EL (cell line): ENCODE results near the gene ESR2.
A peak's percentile ranks its signal among the peaks of the same experiment; 100 is the strongest.

Experiments used
- DNase-seq: peaks from one replicate; pipeline ENCODE4 v3.0.0-alpha.2; 2016

The ESR2 gene

DNA sequence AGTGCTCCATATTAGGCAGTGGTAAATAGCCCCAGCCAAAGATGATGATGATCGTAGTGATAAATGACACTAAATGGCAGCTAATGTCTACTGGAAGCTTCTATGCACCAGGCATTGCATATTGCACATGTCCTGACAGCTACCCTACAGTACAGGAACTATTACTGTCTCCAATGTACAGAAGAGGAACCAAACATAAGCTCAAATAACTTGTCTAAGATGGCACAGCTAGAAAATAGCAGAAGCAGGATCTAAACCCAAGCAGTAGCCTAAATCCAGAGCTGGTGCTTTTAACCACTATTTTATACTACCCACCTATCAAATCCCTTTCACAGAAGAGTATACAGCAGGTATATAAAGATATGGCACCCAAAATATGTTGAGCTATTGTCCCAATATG is 28.9 kb downstream of the ESR2 start:
- DNase-seq: no peak

DNA sequence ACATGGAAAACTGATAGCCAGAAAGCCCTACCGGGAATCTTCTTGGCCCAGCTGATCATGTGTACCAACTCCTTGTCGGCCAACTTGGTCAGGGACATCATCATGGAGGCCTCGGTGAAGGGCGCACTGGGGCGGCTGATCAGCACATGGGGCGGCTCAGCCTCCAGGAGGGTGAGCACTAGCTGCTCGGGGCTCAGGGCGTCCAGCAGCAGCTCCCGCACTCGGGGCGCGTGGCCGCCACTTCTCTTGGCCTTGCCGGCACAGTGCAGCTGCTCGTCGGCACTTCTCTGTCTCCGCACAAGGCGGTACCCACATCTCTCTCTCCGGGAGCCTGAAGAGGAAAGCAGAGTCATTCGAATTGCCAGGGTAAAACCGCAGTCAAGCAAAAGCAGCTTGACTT is 33.8 kb downstream of the ESR2 start:
- DNase-seq: no peak

DNA sequence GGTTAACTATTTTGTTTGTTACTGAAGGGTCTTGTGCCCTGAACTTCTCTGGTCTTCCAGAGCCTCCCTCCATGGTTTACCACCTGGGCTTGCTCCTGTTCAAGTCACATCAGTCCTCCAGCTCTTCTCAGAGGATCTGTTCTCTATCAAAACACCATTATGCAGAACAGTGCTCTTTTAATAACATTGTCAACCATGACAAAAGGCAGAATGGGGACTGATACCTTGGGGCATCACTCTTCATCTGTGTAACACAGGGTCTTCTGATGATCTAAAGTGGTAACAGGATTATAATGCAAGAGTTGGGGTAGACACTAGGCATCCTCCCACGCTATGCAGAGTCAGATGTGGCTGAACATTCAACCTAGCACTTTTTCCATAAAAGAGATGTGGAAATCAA is 38.4 kb downstream of the ESR2 start:
- DNase-seq: no peak

DNA sequence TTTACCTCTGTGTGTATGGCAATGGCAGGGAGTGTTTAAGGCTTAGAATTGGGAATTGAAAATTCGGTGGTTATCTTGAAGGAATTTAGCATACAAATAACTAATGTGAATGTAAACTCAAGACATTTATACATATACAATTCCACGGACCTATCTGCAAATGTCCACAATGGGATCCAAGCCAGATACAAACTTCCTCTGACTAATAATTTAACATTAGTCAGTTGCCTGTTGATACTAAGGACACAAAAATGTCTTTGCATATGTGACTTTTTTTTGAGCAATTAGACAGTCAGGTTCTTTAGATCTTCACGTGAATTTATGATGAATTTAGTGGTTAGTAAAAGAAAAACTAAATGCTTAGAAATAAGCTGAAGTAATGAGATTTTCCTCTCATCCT is 40.5 kb downstream of the ESR2 start:
- DNase-seq: peak; percentile 74

DNA sequence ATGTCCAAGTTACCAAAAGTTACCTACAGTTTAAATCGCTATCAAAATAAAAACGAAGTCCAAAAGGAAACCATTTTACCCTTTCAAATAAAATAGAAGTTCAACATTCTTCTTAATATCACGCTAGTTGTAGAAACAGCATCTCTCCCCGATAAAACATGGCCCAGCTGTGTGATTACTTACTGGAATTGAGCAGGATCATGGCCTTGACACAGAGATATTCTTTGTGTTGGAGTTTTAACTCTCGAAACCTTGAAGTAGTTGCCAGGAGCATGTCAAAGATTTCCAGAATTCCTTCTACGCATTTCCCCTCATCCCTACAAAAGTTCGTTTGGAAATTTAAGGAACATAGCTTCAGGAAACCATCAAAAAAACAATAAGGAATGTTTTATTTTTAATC is 44.8 kb downstream of the ESR2 start:
- DNase-seq: no peak

DNA sequence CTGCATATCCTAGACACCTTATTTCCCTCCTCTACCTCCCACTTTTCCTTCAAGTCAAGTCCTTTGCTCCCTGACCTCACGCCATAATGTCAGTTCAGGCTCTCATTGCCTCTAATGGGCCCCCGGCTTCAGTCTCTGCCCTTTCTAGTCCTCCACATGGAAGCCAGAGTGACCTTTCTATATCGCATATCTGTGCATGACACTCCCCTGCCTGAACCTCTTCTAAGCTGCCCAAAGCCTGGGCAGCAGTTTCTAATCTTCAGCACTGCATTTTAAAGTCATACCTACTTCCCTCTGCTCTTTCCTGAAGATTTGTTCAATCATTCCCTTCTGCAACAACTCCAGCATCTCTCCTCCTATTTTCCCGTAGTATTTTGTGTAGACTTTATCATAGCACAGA is 45.5 kb downstream of the ESR2 start:
- DNase-seq: no peak

DNA sequence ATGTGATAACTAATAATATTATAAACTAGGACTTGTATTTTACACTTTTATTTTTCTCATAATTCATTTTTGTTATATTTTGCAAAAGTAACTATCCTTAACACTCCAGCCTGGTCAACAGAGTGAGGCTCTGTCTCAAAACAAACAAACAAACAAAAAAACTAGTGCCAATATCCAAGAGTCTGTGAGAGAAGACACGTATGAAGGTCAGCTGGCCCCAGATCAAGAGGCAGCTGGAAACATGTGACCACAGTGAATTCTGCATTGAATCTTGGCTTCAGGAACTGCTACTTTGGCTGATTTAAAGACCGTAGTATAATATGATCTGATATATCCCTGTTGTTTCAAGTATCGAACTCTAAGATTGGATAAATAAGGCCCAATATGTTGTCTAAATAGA is 47.0 kb downstream of the ESR2 start:
- DNase-seq: no peak

DNA sequence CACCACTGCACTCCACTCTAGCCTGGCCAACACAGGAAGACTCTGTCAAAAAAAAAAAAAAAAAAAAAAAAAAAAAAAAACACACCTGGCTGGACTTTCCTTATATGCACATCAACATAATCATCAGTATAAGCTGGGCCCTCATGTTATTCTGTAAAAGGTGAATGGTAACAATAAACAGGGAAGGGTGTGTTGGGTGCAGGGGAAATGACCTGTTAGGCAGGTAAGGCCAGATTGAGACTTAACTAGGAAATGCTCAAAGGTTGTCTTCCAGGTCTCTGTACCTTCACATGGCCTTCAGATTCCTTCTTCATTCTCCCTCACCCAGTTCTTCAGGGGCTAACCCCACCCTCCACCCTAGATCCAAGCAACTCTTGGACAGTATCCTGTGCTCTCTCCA is 47.5 kb downstream of the ESR2 start:
- DNase-seq: no peak

DNA sequence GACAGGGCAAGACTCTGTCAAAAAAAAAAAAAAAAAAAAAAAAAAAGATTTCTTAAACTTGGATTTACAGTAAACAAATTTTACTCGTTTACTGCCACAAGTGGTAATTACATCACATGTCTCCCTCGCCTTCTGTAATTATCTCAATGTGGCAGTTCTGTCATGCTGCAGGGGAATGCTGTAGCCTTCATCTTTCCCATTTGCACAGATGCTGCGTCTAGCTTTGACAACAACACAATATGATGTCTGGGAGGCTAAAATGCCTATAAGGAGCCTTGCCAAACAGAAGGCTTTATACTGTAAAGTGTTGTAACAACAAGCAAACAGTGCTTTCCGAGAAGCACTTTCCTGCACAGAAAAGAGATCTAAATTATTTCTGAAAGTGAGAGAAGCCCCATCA is 48.7 kb downstream of the ESR2 start:
- DNase-seq: no peak

DNA sequence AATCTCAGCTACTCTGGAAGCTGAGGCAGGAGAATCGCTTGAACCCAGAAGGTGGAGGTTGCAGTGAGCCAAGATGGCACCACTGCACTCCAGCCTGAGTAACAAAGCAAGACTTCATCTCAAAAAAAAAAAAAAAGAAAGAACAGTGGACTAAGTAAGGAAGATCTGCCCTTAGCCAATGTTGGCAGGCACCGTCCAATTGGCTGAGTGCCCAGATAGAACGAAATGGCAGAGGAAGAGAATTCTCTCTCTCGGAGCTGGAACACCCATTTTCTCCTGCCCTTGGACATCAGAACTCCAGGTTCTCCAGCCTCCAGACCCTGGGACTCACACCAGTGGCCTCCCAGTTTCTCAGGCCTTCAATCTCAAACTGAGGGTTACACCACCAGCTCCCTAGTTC is 49.9 kb downstream of the ESR2 start:
- no peak for DNase-seq

DNA sequence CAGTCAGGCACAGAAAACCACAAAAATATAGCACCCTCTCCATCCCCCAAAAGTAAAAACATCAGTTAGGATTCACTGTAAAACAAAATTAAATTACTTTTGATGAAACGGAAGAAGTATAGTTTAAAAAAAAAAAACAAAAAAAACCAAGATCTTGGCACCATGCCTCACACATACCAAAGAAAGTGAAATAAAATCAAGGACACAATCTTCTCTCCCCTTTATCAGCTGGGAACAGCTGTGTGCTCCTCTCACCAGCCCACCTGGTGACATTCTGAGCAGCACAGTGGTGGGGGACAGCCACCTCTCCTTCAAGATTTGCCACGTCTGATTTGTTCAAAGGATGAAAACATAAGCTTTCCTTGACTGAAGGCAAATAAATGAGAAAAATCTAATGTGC is 55.5 kb downstream of the ESR2 start:
- no peak for DNase-seq

DNA sequence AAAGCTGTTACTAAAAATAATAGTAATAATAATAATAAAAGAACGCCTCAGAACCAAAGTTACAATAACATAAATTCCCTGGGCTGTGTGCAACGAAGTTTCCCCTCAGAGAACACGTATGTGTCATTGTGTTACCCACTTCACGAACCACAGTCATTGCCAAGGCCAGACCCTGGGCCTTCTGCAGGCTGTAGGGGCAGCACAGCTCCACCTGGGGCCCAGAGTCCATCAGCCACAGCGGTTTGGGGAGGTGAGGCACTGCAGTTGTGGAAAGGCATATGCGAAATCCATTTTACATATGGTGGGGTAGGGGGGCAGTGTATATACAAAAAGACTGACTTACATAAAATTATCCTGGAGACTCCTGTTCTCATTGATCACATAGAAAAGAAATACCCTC is 56.1 kb downstream of the ESR2 start:
- no peak for DNase-seq

DNA sequence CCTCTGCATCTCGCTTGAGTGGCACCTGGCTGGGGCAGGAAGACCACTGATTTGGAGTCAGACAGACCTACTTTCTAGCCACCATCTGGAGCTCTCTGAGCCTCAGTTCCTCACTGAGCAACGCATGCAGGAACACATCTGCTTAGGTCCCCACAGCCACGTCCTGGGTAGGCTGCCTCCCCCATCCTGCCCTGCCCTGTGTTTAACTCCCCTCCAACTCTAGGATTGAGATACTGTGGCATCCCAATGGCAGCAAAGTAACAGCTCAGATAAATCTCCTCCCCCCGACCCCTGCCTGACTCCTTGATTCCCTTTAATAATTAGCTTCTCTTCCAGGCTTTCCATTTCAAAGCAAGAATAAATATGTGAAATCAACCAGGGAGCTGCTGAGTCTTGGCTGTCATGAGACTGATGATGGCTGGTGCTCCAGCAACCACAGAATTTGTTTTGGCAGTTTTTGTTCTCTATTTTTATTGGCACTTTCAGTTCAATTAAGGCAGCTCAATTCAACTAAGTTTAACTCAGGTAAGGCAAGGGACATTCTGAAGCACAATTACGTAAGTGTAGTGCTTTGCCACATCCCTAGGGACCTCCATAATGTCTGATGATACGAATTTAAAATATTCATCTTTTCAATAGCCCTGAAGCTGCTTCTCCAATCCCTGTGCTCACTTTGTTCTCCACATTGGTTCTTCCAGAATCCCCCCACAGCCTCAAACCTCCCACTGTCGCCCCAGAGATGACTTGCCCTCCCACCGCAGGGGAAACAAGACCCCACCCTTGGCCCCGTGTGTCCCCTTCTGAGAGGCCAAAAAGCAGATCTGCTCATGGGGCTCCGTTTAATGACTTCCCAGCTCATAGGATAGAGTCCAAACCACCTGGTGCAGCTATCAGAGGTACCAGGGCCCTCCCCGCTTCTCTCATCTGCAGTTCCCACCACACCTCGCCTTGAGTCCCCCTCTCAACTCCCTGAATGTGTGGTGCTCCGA is 58.2 kb downstream of the ESR2 start:
- DNase-seq: no peak

DNA sequence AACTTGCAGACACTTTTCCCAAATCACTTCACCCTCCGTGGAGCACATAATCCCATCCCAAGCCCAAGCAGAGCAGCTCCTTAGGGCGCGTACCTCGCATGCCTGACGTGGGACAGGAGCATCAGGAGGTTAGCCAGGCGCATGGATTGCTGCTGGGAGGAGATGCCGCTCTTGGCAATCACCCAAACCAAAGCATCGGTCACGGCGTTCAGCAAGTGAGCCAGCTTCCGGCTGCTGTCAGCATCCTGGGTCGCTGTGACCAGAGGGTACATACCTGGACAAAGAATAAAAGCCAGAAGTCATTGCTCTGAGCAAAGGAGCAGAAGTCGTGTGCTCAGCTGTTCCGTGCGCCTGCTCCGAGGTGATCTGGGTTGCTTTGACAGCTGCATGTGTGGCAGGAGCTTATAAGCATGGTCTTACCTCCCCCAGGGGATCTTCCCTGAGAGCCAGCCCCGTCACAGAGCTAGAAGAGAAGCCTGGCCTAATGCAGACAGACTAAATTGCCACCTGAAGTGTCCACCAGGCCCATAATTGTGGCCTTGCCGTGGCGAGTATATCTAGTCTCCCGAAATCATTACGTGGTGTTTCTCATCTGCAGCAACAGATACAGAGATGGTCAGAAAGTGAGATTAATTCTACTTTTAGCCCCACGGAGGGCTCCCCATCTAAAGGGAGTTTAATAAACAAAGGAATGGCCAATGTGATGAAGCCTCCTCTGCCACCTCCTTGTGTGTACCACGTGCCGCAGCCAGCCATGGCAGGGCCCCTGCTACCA is 59.1 kb downstream of the ESR2 start:
- no peak for DNase-seq

DNA sequence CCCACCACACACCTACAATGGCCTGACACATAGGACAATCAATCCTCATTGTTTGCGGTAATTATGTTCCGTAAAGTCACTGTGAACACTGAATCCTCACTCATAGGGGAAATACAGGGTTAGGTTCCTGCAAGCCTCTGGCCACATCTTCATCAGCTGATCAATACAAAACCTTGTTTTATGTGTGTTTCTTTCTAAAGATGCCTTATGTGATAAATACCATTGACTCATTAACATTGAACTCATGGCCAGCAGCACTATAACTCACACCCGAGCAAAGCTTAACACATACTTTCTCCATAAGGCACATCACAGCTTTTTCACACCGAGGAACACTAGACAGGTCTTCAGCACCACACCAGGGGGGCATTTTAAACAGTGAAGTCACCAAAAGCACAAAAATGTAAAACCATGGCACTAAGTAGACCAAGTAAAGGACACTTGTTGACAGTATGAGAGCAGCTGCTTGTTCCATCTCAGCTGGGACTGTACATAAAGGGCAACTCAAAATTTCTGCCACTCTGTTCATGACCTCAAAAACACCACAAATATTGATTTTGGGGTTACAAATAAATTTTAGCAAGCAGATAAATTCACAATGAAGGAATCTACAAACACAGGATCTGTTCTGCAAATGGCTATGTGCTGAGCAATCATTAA is 60.5 kb downstream of the ESR2 start:
- DNase-seq: no peak

DNA sequence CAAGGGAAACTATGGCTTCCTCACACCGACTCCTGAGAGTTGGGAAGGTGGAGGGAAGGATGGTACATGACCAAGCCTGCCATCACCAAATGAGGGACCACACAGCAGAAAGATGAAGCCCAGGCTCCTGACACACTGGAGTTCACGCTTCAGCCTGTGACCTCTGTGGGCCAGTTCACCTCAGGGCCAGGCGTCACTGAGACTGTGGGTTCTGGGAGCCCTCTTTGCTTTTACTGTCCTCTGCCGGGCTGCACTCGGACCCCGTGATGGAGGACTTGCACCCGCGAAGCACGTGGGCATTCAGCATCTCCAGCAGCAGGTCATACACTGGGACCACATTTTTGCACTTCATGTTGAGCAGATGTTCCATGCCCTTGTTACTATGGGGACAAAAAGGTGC is 61.2 kb downstream of the ESR2 start:
- DNase-seq: no peak

DNA sequence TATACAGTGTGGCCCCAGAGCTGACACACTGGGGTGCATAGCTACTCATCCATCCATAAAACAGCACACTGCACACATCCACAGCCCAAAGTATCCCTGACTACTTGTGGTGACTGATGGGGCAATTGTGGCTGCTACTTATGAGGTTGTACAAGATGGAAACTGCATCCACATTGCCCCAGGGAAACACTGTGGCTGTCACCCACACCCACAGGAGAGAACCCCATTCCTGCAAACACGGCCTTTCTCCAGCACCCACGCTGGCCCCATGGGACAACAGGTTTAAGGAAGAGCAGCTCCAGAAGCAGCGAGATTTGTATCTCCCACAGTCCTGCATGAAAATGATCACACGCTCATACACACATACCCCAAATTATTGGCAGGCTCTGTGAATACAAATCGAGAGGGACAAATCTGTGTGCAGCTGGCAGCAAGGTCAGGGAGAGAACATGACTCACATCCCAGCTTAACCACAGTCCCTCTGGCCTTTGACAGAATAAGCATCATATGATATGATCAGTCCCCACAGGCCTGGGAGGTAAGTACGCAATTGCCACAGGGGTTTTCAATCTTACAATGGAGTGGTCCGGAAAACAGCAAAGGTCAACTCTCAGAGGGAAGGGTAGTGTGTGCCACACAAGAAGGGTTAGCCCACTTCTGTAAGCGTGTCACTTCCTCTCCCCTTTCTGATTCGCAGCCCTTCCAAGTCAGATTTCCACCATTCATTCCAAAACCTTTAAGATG is 61.9 kb downstream of the ESR2 start:
- peak; percentile 95 for DNase-seq

DNA sequence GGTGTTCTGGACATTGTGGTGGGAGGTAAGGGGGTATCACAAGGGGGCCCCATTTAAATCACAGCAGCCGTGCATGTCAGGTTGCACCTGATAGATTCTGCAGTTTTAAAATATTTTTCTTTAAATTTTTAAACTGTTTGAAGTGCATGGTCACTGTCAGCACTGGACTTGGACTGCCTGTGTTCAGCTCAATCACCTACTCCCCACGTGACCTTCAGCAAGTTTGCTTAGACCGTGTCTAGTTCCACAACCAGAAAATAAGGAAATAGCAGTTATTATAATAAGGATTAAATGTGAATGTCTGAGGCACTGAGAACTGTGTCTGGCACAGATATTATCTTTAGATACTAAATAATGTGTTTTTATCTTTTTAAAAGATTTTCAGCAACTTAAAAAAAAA is 64.7 kb downstream of the ESR2 start:
- DNase-seq: no peak

DNA sequence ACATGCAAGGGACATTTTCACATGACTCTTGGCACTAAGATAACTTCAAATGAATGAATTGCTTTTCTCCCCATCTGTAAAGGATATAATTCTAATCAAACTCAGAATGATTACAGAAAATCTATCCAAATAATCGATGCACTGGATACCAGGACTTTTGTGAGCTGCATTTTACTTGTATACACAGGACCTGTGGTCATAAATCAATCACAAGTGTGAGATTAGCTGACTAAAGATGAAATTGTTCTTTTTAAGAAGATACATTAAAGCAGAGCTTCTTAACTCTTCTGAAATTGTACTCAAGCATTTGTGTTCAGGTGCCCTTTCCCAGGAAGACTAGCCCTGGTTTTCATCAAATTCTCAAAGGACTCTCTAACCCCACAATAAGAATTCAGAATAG is 66.3 kb downstream of the ESR2 start:
- no peak for DNase-seq

DNA sequence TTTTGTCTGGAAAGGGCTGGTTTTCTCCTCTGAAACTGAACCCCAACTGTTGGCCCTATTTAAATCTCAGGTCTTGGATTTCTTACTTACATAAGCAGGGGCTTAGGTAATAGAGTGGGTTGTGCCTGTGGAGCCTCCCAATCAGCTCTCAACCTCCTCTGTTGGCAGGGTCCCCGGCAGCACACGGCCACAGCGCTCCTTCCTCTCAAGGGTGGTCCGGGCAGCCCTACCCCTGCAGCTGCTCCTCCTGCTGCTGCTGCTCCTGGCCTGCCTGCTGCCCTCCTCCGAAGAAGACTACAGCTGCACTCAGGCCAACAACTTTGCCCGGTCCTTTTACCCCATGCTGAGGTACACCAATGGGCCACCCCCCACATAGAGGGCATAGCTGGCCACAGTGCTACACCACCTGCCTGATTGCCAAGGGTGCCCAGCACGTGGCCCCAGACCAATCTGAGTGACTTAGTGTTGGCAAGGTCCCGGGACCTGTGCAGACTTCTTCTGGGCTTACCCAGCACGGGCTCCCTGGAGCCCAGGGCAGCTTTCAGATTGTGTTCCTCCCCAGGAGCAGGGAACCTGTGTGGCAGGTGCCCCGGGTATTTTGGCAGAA is 68.9 kb downstream of the ESR2 start:
- DNase-seq: no peak

DNA sequence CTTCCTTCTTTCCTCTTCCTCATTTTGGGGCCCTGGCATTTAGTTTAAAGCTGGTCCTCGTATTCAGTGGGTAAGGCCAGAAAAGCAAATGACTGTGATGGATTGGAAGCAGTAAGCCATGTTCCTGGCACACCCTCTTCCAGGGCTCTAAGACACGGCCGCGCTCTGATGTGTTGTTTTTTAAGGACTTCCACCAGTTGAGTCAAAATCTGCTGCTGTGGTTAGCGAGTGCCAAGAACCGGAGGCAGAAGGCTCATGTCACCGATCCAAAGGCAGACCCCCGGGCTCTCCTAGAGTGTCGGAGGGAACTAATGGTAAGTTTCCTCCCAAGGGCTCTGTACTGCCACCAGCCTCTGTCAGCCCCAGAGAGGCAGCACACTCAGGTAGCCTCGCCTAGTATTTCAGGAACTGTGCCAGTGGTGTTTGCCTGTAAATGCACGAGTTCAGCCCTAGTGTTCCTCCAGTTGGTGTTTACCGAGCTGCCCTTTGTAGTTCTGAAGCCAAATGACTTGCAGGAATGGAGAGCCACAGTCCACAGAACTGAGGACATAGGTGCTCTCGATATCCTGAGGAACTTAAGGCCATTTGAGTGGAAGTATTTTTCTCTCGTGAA is 72.7 kb downstream of the ESR2 start:
- DNase-seq: no peak

DNA sequence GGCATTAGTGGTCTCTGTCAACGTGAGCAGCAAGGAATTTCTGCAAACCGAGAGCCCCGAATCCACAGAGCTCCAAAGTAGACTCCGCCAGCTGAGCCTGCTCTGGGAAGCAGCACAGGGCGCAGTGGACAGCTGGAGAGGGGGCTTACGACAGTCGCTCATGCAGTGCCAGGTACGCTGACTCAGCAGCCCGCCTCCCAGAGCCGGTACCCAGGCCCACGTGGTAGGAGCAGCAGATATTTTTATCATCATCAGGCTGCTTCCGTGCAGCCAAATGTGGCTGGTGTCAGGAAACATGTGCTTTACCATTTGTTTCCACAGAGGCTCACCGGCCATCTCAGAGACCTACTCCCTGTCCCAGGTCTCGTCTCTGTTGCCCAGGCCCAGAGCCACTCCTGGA is 73.7 kb downstream of the ESR2 start:
- DNase-seq: no peak
